HepG2 (cell line): Measurements from ENCODE around the gene SNCA. TPM values are rescaled to one million over a fixed set of nuclear protein-coding genes. Genes with fewer than 3 reads are reported as not detected.

Experiments
- ATAC-seq: fragments of 200-7000 bp; cut with Tn5 transposase; 3 replicates; pipeline ENCODE4 v1.9.1; 2020; ENCODE audit warnings: mild to moderate bottlenecking, moderate library complexity
- BruUV-seq: library from RNA; stranded (reverse); fragments of 400-500 nt; replicated peaks from 2 replicates; lab custom pipeline; 2021; lab: Mats Ljungman, UMichigan
- CTCF ChIA-PET: fragments of 300-600 bp; formaldehyde crosslinking; extraction: SDS; loops from one replicate; lab custom pipeline; 2021; ENCODE audit warnings: low total read pairs, inconsistent platforms, low intra/inter-chr PET ratio; lab: Yijun Ruan, JAX
- POLR2A ChIA-PET: fragments of 350-600 bp; sonication (Branson Sonifier 250); formaldehyde crosslinking; loops from one replicate; lab custom pipeline; 2020; ENCODE audit warnings: antibody characterized with exemption, inconsistent platforms; lab: Yijun Ruan, JAX
- DNase-seq: peaks from one replicate; pipeline ENCODE4 v3.0.0-alpha.2; 2015; ENCODE audit warnings: low spot score
- FAIRE-seq: peaks from 3 replicates; lab custom pipeline; 2011; peaks lifted over from hg19 to GRCh38; lab: Jason Lieb, UNC
- H2AFZ ChIP-seq: one replicate; pipeline ENCODE4 v1.6.1; 2011; ENCODE audit warnings: low read length, inconsistent platforms
- H3K27ac ChIP-seq: fragments of 300-600 bp; 3 replicates; pipeline ENCODE4 v1.8.0; 2011; ENCODE audit warnings: mixed run types, mild to moderate bottlenecking, mixed read lengths, low read length, inconsistent platforms; ENCODE audit not compliant: insufficient read depth; ENCODE audit errors: extremely low read length
- H3K27me3 ChIP-seq, 2 experiments: fragments of 200-600 bp in 1 of 2; 2 replicates in 1 of 2; 3 replicates in 1 of 2; pipeline versions ENCODE4 v1.6.0 to v1.8.0; 2011; ENCODE audit warnings: low read length in 2 of 2, mild to moderate bottlenecking in 2 of 2, moderate library complexity in 2 of 2, inconsistent platforms in 1 of 2; ENCODE audit not compliant: insufficient read depth in 2 of 2, control insufficient read depth in 1 of 2
- H3K36me3 ChIP-seq, 2 experiments: fragments of 200-600 bp in 1 of 2; replicated peaks in 1 of 2; 2 replicates in 1 of 2; 3 replicates in 1 of 2; pipeline versions ENCODE4 v1.5.1 to v1.8.0; 2011; ENCODE audit warnings: low read length in 2 of 2, inconsistent platforms in 1 of 2; ENCODE audit not compliant: insufficient read depth in 2 of 2, control insufficient read depth in 1 of 2
- H3K4me1 ChIP-seq: 2 replicates; pipeline ENCODE4 v1.5.1; 2012; ENCODE audit warnings: low read length, inconsistent platforms; ENCODE audit not compliant: insufficient read depth
- H3K4me2 ChIP-seq: 2 replicates; pipeline ENCODE4 v1.6.0; 2011; ENCODE audit warnings: low read depth, low read length, inconsistent platforms
- H3K4me3 ChIP-seq, 3 experiments: fragments of 200-600 bp in 1 of 3; sonication (generic), shearing (Covaris generic) in 1 of 3; replicated peaks in 1 of 3; 2 replicates each; pipeline ENCODE4 v1.5.1; 2011 to 2016; ENCODE audit warnings: low read length in 3 of 3, inconsistent platforms in 2 of 3, low read depth in 2 of 3, mild to moderate bottlenecking in 2 of 3, control low read depth in 1 of 3, mixed read lengths in 1 of 3; ENCODE audit not compliant: insufficient read depth in 1 of 3
- H3K79me2 ChIP-seq: one replicate; pipeline ENCODE4 v1.6.1; 2011; ENCODE audit warnings: low read length, inconsistent platforms; ENCODE audit not compliant: insufficient read depth
- H3K9ac ChIP-seq: 2 replicates; pipeline ENCODE4 v1.6.0; 2011; ENCODE audit warnings: mild to moderate bottlenecking, low read depth, low read length, inconsistent platforms; ENCODE audit not compliant: insufficient read depth
- H3K9me3 ChIP-seq: 2 replicates; pipeline ENCODE4 v1.5.1; 2012; ENCODE audit warnings: mild to moderate bottlenecking, low read length
- H4K20me1 ChIP-seq: 2 replicates; pipeline ENCODE4 v1.6.0; 2011; ENCODE audit warnings: inconsistent platforms, mild to moderate bottlenecking, low read length, moderate library complexity; ENCODE audit not compliant: insufficient read depth
- BHLHE40 ChIP-seq: IDR thresholded peaks from 2 replicates; pipeline ENCODE4 v1.6.1; 2011; ENCODE audit warnings: low read length, improper control_type of control experiment
- GZF1 ChIP-seq: sonication (generic); formaldehyde crosslinking; IDR thresholded peaks from 2 replicates; pipeline ENCODE4 v1.5.1; 2020; ENCODE audit warnings: mild to moderate bottlenecking, missing genetic modification reagents
- MED13 ChIP-seq: sonication (generic); formaldehyde crosslinking; IDR thresholded peaks from 2 replicates; pipeline ENCODE4 v1.5.0; 2020; ENCODE audit warnings: missing genetic modification reagents
- TAF1 ChIP-seq: sonication (generic); formaldehyde crosslinking; IDR thresholded peaks from 2 replicates; pipeline ENCODE4 v1.4.0; 2020; ENCODE audit warnings: missing genetic modification reagents
- WIZ ChIP-seq: sonication (generic); formaldehyde crosslinking; IDR thresholded peaks from 2 replicates; pipeline ENCODE4 v1.5.1; 2020; ENCODE audit warnings: mild to moderate bottlenecking, missing genetic modification reagents
- ZFX ChIP-seq: sonication (generic); formaldehyde crosslinking; IDR thresholded peaks from 2 replicates; pipeline ENCODE4 v1.4.0; 2020; ENCODE audit warnings: mild to moderate bottlenecking, low read depth, missing genetic modification reagents, moderate library complexity
- ZNF343 ChIP-seq: sonication (generic); formaldehyde crosslinking; IDR thresholded peaks from 2 replicates; pipeline ENCODE4 v1.4.0; 2020; ENCODE audit warnings: mild to moderate bottlenecking, missing genetic modification reagents
- ZNF569 ChIP-seq: sonication (generic); formaldehyde crosslinking; IDR thresholded peaks from 2 replicates; pipeline ENCODE4 v1.5.0; 2020; ENCODE audit warnings: mild to moderate bottlenecking, missing genetic modification reagents, moderate library complexity, borderline replicate concordance
- ZNF790 ChIP-seq: sonication (generic); formaldehyde crosslinking; IDR thresholded peaks from 2 replicates; pipeline ENCODE4 v1.8.0; 2022; ENCODE audit warnings: missing genetic modification reagents, mild to moderate bottlenecking, borderline replicate concordance
- WGBS: methylation state at CpG from one replicate; pipeline ENCODE4 v1.1.6; 2017; ENCODE audit warnings: low lambda C conversion rate; 5-methylcytosine and 5-hydroxymethylcytosine counted together
- in situ Hi-C: cut with HindIII; loops from 2 replicates; pipeline ENCODE4 v1.10.0; 2017; ENCODE audit warnings: low pct_unique_long_range_greater_than_20kb; ENCODE audit not compliant: extremely low pct_ligation_motif_present
- intact Hi-C: fragments of 100-400 bp; cut with micrococcal nuclease; formaldehyde crosslinking; loops from one replicate; pipeline ENCODE4 v1.10.0; 2022; ENCODE audit not compliant: unreplicated experiment
- polyA plus RNA-seq, 8 experiments: library from polyadenylated mRNA; depleted of rRNA in 3 of 8; stranded (reverse) in 7 of 8; unstranded in 1 of 8; fragments of >200 nt; fragmentation: Illumina TruSeq in 4 of 8; extraction: Trizol in 4 of 8; gene quantifications; 2 replicates each; pipeline versions ENCODE4 v1.2.1 to v1.2.3, GENCODE V29; 2011 to 2016; ENCODE audit warnings: low read depth in 4 of 8, missing spikeins in 1 of 8, mixed read lengths in 1 of 8; ENCODE audit not compliant: insufficient read depth in 1 of 8
- total RNA-seq, 5 experiments: library from RNA; depleted of rRNA; stranded (reverse); fragments of >200 nt; fragmentation: Illumina TruSeq; extraction: Trizol; gene quantifications; 2 replicates each; pipeline ENCODE4 v1.2.3, GENCODE V29; 2016; ENCODE audit warnings: low read depth in 1 of 5
- TF ChIP-seq, protein P1 (sequence below): sonication (generic); formaldehyde crosslinking; IDR thresholded peaks from 2 replicates; pipeline ENCODE4 v1.5.1; 2020; ENCODE audit warnings: mild to moderate bottlenecking, missing genetic modification reagents, borderline replicate concordance
- TF ChIP-seq, protein P2 (sequence below): sonication (generic); formaldehyde crosslinking; IDR thresholded peaks from 2 replicates; pipeline ENCODE4 v1.4.0; 2020; ENCODE audit warnings: missing genetic modification reagents
- TF ChIP-seq, protein P3 (sequence below): sonication (generic); formaldehyde crosslinking; IDR thresholded peaks from 2 replicates; pipeline ENCODE4 v1.4.0; 2020; ENCODE audit warnings: missing genetic modification reagents

The SNCA gene
- total and polyA plus RNA-seq, 2 of the 13 experiments (the other 11 are each of a cell fraction or from before 2014, with no cell fraction given): not detected

DNA sequence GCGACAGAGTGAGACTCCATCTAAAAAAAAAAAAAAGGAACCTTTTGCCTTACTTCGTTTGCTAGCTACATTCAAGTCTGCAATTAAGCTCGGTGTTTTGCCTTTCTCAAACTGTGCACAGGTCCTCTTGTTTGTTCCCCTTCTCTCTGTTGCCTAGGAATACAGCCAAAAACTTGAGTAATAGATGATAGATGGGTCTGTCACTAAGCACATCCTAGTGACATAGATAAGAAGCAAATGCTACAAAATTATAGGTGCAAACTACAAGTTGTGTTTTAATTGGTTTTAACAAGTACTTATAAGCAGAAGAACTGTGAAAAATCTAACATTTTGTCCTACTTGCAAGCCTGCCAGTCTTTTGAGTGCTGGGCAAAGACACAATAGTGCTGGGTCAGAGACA lies 95.2 kb downstream of the SNCA start:
- no peak overlapping the region for H3K4me2 ChIP-seq
- H2AFZ ChIP-seq: no peak overlapping the region
- WGBS: 11% methylated on average over 3 of the region's 3 CpGs
- POLR2A ChIA-PET: no interaction called here
- no TSS peak for BruUV-seq
- no peak overlapping the region for H3K9ac ChIP-seq
- no peaks in the 10 kb centered on the region for H3K4me1 ChIP-seq
- H3K9me3 ChIP-seq: no peaks in the 10 kb centered on the region
- CTCF ChIA-PET: no interaction called here
- no peak overlapping the region for H3K4me3 ChIP-seq
- DNase-seq (no peak), FAIRE-seq (no peak), ATAC-seq (no peak)
- in situ Hi-C loops (no loop called here), intact Hi-C loops (no loop called here)
- H4K20me1 ChIP-seq: no peaks in the 10 kb centered on the region
- no peaks in the 10 kb centered on the region for H3K79me2 ChIP-seq
- TF ChIP-seq ZFX (CRISPR knock-in tag) (no peak), TAF1 (no peak), ZNF343 (CRISPR knock-in tag) (no peak), WIZ (no peak), GZF1 (CRISPR knock-in tag) (no peak), MED13 (CRISPR knock-in tag) (no peak), ZNF569 (no peak), ZNF790 (no peak), BHLHE40 (no peak)
- TF ChIP-seq, protein P1, sequence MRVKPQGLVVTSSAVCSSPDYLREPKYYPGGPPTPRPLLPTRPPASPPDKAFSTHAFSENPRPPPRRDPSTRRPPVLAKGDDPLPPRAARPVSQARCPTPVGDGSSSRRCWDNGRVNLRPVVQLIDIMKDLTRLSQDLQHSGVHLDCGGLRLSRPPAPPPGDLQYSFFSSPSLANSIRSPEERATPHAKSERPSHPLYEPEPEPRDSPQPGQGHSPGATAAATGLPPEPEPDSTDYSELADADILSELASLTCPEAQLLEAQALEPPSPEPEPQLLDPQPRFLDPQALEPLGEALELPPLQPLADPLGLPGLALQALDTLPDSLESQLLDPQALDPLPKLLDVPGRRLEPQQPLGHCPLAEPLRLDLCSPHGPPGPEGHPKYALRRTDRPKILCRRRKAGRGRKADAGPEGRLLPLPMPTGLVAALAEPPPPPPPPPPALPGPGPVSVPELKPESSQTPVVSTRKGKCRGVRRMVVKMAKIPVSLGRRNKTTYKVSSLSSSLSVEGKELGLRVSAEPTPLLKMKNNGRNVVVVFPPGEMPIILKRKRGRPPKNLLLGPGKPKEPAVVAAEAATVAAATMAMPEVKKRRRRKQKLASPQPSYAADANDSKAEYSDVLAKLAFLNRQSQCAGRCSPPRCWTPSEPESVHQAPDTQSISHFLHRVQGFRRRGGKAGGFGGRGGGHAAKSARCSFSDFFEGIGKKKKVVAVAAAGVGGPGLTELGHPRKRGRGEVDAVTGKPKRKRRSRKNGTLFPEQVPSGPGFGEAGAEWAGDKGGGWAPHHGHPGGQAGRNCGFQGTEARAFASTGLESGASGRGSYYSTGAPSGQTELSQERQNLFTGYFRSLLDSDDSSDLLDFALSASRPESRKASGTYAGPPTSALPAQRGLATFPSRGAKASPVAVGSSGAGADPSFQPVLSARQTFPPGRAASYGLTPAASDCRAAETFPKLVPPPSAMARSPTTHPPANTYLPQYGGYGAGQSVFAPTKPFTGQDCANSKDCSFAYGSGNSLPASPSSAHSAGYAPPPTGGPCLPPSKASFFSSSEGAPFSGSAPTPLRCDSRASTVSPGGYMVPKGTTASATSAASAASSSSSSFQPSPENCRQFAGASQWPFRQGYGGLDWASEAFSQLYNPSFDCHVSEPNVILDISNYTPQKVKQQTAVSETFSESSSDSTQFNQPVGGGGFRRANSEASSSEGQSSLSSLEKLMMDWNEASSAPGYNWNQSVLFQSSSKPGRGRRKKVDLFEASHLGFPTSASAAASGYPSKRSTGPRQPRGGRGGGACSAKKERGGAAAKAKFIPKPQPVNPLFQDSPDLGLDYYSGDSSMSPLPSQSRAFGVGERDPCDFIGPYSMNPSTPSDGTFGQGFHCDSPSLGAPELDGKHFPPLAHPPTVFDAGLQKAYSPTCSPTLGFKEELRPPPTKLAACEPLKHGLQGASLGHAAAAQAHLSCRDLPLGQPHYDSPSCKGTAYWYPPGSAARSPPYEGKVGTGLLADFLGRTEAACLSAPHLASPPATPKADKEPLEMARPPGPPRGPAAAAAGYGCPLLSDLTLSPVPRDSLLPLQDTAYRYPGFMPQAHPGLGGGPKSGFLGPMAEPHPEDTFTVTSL: no peak
- TF ChIP-seq, protein P2, sequence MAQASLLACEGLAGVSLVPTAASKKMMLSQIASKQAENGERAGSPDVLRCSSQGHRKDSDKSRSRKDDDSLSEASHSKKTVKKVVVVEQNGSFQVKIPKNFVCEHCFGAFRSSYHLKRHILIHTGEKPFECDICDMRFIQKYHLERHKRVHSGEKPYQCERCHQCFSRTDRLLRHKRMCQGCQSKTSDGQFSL (CRISPR knock-in tag): no peak
- TF ChIP-seq, protein P3, sequence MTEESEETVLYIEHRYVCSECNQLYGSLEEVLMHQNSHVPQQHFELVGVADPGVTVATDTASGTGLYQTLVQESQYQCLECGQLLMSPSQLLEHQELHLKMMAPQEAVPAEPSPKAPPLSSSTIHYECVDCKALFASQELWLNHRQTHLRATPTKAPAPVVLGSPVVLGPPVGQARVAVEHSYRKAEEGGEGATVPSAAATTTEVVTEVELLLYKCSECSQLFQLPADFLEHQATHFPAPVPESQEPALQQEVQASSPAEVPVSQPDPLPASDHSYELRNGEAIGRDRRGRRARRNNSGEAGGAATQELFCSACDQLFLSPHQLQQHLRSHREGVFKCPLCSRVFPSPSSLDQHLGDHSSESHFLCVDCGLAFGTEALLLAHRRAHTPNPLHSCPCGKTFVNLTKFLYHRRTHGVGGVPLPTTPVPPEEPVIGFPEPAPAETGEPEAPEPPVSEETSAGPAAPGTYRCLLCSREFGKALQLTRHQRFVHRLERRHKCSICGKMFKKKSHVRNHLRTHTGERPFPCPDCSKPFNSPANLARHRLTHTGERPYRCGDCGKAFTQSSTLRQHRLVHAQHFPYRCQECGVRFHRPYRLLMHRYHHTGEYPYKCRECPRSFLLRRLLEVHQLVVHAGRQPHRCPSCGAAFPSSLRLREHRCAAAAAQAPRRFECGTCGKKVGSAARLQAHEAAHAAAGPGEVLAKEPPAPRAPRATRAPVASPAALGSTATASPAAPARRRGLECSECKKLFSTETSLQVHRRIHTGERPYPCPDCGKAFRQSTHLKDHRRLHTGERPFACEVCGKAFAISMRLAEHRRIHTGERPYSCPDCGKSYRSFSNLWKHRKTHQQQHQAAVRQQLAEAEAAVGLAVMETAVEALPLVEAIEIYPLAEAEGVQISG (CRISPR knock-in tag): no peak
- H3K36me3 ChIP-seq: no peaks in the 10 kb centered on the region
- no peaks in the 10 kb centered on the region for H3K27me3 ChIP-seq
- H3K27ac ChIP-seq: no peak overlapping the region
